Dendritic cell treated with granulocyte-macrophage colony-stimulating factor and Interleukin-4, amounts not matched to agents 40 ng/mL and 50 ng/mL, for 4 days (primary cell): ENCODE measurements around the gene COP1.
A peak's percentile ranks its signal among the peaks of the same experiment; 100 is the strongest.
"Not testable (repeated sequence)": the region's sequence is repeated elsewhere in the genome, so short reads cannot be mapped to it uniquely, and the experiment has no call there.

Experiments used
- H3K27ac Mint-ChIP-seq: one replicate; pipeline ENCODE4 v1.8.0; 2022; ENCODE audit warnings: mild to moderate bottlenecking, mixed read lengths
- H3K27me3 Mint-ChIP-seq: one replicate; pipeline ENCODE4 v1.8.0; 2022; ENCODE audit warnings: mild to moderate bottlenecking, mixed read lengths
- H3K36me3 Mint-ChIP-seq: one replicate; pipeline ENCODE4 v1.8.0; 2022; ENCODE audit warnings: low read depth, mixed read lengths
- H3K4me1 Mint-ChIP-seq: one replicate; pipeline ENCODE4 v1.8.0; 2022; ENCODE audit warnings: low read depth, mixed read lengths
- H3K4me3 Mint-ChIP-seq: one replicate; pipeline ENCODE4 v1.8.0; 2022; ENCODE audit warnings: mild to moderate bottlenecking, moderate library complexity, mixed read lengths
- H3K9me3 Mint-ChIP-seq: one replicate; pipeline ENCODE4 v1.8.0; 2022; ENCODE audit warnings: mixed read lengths
- intact Hi-C: fragments of 100-400 bp; cut with micrococcal nuclease; formaldehyde crosslinking; loops from one replicate; pipeline ENCODE4 v1.15.0; 2022

COP1 gene

DNA sequence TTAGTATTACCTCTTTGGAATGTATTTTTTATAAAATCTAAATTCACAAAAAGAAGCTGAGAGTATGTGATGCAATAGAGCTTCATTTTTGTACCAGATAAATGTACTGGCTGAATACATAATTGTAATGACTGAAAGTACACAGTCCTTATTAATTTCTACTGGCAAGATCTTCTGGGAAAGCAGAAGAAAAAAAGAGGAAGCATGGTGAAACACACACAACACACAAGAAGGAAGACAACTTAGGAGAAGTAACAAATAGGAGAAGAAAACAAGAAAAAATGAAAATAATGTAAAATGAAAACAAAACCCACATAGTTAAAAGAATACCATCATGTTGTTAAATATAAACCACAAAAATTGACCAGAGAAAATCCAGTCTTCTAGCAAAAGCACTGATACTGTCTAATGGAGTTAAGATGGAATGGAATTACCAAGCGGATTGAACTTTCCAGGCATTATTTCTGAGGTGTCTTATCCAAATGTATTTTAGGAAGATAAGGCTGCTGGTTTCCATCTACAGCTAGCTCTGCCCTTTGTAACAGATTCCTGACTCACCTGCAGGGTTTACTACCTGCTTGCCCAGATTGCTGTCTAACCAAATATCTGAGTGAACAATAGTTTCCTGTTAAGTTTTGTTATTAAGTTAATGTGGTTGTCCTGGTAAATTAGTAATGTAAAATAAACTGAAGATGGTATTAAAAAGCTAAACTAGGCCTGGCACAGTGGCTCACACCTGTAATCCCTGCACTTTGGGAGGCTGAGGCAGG is 4.5 kb upstream of the COP1 start:
- intact Hi-C loops: no loop called here
- H3K4me1 Mint-ChIP-seq: peaks cover 29% of the 10 kb centered on the region
- peak overlapping the region; percentile 77 for H3K27ac Mint-ChIP-seq
- peaks cover 10% of the 10 kb centered on the region for H3K36me3 Mint-ChIP-seq
- peaks cover 1% of the 10 kb centered on the region for H3K27me3 Mint-ChIP-seq
- H3K9me3 Mint-ChIP-seq: no peaks in the 10 kb centered on the region
- peak overlapping the region; percentile 30 for H3K4me3 Mint-ChIP-seq

DNA sequence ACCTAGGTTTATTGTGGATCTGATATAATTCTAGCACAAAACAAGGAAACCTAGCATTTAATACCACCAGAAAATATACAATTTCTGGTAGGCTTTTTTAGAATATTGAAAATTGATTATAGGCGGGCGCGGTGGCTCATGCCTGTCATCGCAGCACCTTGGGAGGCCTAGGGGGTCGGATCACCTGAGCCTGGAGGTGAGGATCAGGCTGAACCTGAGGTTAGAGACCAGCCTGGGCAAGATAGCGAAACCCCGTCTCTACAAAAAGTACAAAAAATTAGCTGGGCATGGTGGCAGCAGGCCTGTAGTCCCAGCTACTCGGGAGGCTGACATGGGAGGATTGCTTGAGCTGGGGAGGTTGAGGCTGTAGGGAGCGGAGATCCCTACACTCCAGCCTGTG is 948 bp upstream of the COP1 start:
- H3K27ac Mint-ChIP-seq: peak overlapping the region; percentile 87
- no peaks in the 10 kb centered on the region for H3K27me3 Mint-ChIP-seq
- peak overlapping the region; percentile 98 for H3K4me3 Mint-ChIP-seq
- peaks cover 24% of the 10 kb centered on the region for H3K36me3 Mint-ChIP-seq
- no peaks in the 10 kb centered on the region for H3K9me3 Mint-ChIP-seq
- H3K4me1 Mint-ChIP-seq: peaks cover 61% of the 10 kb centered on the region
- intact Hi-C loops: loop anchor here (10.0 kb wide), 1 partner anchor 1183 kb away; the partner anchor contains the start of gene MRPS14

DNA sequence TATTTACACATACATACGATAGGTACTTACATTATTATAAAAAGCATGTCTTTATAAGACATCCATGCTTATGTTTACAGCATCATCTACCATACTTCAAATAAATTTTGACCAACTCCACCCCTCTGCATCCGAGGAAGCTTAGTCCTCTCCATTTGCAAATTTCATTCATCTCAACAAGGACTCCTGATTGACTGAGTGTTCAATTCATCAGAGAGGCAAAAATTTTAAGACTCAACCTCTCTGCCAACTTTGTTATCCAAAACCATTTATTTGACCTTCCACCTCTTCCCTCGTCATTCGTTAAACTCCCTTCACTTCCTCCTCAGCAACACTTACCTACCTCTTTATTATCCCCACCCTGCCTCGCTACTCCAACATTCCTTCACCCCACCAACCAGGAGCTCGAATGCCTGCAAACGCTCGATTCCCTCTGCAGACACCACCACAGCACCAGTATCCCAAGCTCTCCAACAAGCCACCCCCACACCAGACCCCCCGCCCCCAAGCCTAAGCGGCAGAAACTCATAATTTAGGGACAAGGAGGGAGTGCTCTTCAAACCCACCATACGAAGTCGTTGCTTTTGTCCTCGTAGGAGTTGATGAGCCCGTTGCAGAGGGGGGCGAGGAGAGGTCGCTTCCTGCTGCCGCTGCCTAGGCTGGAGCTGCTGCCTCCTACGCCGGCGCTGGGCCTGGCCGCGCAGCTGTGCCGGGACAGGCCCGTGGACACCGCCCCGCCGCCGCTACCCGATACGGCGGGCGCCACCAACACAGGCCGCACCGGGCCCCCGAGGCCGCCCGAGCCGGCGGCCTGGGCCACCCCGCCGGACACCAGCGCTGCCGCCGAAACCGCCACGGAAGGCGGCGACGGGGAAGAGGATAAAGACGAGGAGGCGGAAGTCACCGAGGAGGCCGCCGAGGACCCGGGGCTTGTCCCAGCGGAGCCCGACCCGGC is 803 bp downstream of the COP1 start:
- Mint-ChIP-seq H3K36me3 (peaks cover 24% of the 10 kb centered on the region), H3K4me3 (peak overlapping the region; percentile 98), H3K27ac (peak overlapping the region; percentile 87), H3K9me3 (no peaks in the 10 kb centered on the region), H3K4me1 (peaks cover 59% of the 10 kb centered on the region), H3K27me3 (no peaks in the 10 kb centered on the region)
- intact Hi-C loops: loop anchor here (10.0 kb wide), 1 partner anchor 1181 kb away; the partner anchor contains the start of gene MRPS14

DNA sequence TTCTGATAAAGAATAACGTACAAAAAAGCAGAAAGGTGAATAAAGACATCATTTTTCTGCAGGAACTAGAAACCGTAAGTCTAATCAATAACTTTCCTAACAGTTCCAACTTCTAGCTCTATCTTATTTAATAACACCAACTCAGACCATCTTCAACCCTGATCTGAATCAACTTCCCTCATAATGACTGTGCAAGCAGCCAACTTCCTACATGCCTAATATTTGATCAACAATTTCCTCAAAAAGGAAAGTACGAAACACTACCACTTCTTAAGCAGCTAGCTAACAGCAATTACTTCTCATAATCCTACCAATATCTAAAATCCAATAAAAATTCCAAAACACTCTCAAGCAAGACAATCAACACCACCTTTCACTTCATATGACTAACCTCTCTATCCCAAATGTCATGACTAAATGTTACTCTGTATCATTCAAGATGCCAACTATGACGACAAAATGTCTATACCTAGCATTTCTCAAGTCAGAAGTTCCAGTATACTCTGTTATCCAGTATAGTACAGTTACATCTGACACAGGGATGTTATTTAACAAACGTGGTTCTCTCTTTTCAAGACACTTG is 1.7 kb downstream of the COP1 start:
- intact Hi-C loops: loop anchor here (10.0 kb wide), 1 partner anchor 1181 kb away; the partner anchor contains the start of gene MRPS14
- H3K27ac Mint-ChIP-seq: peak overlapping the region; percentile 87
- no peaks in the 10 kb centered on the region for H3K9me3 Mint-ChIP-seq
- H3K4me1 Mint-ChIP-seq: peaks cover 56% of the 10 kb centered on the region
- H3K27me3 Mint-ChIP-seq: no peaks in the 10 kb centered on the region
- H3K4me3 Mint-ChIP-seq: peak overlapping the region; percentile 98
- peaks cover 24% of the 10 kb centered on the region for H3K36me3 Mint-ChIP-seq

DNA sequence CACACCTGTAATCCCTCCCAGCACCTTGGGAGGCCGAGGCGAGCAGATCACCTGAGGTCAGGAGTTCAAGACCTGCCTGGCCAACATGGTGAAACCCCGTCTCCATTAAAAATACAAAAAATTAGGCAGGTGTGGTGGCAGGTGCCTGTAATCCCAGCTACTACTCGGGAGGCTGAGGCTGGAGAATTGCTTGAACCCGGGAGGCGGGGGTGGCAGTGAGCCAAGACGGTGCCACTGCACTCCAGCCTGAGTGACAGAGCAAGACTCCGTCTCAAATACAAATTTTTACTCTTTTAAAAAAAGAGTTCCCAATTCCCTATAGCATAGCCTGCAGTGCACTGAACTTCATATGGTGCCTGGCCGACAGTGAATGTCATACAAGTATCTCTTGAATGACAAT is 2.4 kb downstream of the COP1 start:
- intact Hi-C loops: loop anchor here (10.0 kb wide), 1 partner anchor 1180 kb away; the partner anchor contains the start of gene MRPS14
- Mint-ChIP-seq H3K4me1 (peaks cover 55% of the 10 kb centered on the region), H3K27ac (peak overlapping the region; percentile 87), H3K4me3 (peak overlapping the region; percentile 98), H3K36me3 (peaks cover 24% of the 10 kb centered on the region)
- not testable (repeated sequence) for H3K27me3 Mint-ChIP-seq, H3K9me3 Mint-ChIP-seq

DNA sequence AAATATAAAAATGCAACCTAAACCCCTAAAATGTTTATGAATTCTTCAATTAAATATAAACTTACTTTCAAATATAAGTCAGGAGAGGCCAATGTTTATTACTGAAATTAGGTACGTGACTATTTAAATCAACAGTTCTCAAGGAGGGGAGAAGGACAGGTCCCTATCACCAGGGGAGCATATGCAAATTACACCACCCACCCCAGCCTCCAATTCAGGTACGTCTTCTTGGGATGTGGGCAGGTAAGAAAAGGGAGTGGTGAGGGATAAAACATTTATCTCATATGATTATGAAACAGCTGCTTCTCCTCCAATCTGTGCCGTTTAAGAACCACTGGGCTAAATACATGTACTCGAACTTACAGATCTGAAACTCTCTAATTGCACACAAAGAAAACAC is 3.4 kb downstream of the COP1 start:
- no peak overlapping the region for H3K4me3 Mint-ChIP-seq
- peaks cover 24% of the 10 kb centered on the region for H3K36me3 Mint-ChIP-seq
- no peaks in the 10 kb centered on the region for H3K27me3 Mint-ChIP-seq
- intact Hi-C loops: loop anchor here (10.0 kb wide), 1 partner anchor 1179 kb away; the partner anchor contains the start of gene MRPS14
- H3K9me3 Mint-ChIP-seq: no peaks in the 10 kb centered on the region
- peaks cover 59% of the 10 kb centered on the region for H3K4me1 Mint-ChIP-seq
- H3K27ac Mint-ChIP-seq: no peak overlapping the region

DNA sequence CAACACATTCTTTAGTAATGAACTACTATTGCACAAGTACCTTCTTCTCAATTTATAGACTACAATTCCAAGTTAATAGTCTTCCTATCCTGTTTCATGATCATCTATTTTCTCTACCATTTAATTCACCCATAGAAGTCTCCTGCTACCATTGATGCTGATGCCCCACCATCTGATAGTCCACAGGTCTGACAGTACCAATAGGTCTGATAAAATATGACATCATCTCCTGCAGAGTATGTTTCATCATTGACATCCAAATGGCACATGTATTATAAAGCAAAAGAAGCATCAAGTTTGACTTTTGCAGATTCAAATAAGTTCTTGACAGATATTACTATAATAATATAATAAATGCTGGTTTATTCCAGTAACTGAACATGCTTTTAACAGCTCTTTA is 5.5 kb downstream of the COP1 start:
- Mint-ChIP-seq H3K27me3 (no peaks in the 10 kb centered on the region), H3K4me1 (peaks cover 68% of the 10 kb centered on the region), H3K36me3 (peaks cover 23% of the 10 kb centered on the region), H3K4me3 (no peak overlapping the region), H3K9me3 (no peaks in the 10 kb centered on the region), H3K27ac (no peak overlapping the region)
- intact Hi-C loops: loop anchor here (10.0 kb wide), 1 partner anchor 1177 kb away; the partner anchor contains the start of gene MRPS14

DNA sequence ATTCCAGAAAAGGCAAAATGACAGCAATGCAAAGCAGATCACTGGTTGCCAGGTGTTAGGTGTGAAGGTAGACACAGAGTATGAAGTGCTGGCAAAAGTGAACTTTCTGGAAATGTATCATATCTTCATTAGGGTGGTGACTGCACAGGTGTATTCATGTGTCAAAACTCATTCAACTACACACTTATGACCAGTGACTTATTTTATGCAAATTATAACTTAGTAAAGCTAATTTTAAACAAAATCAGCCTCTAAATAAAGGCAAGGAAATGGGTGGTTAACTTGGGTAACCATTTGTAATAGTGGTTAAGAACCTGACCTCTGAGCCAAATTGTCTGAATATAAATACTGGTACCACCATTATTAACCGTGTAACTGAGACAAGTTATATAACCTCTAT is 7.4 kb downstream of the COP1 start:
- Mint-ChIP-seq H3K9me3 (no peaks in the 10 kb centered on the region), H3K4me1 (peaks cover 70% of the 10 kb centered on the region), H3K36me3 (peaks cover 11% of the 10 kb centered on the region), H3K4me3 (no peak overlapping the region), H3K27me3 (no peaks in the 10 kb centered on the region), H3K27ac (no peak overlapping the region)
- intact Hi-C loops: loop anchor here (10.0 kb wide), 1 partner anchor 1175 kb away; the partner anchor contains the start of gene MRPS14

DNA sequence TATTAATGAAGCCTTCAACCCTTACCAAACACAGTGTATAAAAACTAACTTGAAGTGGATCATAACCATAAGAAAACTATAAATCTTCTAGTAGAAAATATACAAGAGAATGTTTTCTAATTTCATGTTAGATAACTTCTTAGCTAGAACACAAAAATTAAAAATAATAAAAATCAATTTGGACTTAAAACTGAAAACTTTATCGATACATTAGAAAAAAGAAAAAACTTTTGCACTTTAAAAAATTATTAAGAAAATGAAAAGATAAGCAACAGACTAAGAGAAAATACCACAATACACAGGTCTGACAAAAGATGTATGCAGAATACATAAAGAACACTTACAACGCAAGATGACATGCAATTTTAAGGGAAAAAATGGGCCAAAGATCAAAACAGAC is 8.7 kb downstream of the COP1 start:
- intact Hi-C loops: no loop called here
- Mint-ChIP-seq H3K9me3 (no peaks in the 10 kb centered on the region), H3K27ac (no peak overlapping the region), H3K36me3 (peaks cover 11% of the 10 kb centered on the region), H3K4me1 (peaks cover 70% of the 10 kb centered on the region), H3K27me3 (no peaks in the 10 kb centered on the region), H3K4me3 (no peak overlapping the region)

DNA sequence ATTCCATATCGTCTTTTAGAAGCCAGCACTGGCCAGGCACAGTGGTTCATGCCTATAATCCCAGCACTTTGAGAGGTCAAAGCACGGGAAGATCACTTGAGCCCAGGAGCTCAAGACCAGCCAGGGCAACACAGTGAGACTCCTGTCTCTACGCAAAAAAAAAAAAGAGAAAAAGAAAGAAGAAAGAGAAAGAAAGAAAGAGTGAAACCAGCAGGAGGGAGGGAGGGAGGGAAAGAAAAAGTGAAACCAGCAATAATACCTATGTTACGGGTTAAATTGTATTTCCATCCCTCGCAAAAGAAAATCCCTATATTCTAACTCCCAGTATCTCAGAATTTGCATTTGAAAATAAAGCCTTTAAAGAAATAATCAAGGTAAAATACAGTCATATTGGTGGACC is 10.4 kb downstream of the COP1 start:
- Mint-ChIP-seq H3K4me1 (peaks cover 81% of the 10 kb centered on the region), H3K4me3 (peak overlapping the region; percentile 14), H3K36me3 (peaks cover 11% of the 10 kb centered on the region), H3K9me3 (no peaks in the 10 kb centered on the region), H3K27ac (peak overlapping the region; percentile 32), H3K27me3 (no peaks in the 10 kb centered on the region)
- intact Hi-C loops: no loop called here

DNA sequence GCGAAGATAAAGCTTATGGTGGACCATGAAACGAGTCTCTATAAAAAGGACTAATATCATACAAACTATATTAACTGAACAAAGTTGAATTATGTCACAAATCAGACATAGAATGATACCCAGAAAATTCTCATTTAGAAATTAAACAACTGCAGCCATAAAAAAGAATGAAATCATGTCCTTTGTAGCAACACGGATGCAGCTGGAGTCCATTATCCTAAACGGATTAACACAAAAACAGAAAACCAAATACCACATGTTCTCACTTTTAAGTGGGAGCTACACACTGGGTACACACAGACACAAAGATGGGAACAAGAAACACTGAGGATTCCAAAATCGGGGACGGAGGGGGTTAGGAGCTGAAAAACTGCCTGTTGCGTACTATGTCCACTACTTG is 11.5 kb downstream of the COP1 start:
- Mint-ChIP-seq H3K36me3 (peaks cover 11% of the 10 kb centered on the region), H3K9me3 (no peaks in the 10 kb centered on the region), H3K27ac (no peak overlapping the region), H3K4me1 (peaks cover 78% of the 10 kb centered on the region), H3K4me3 (no peak overlapping the region), H3K27me3 (no peaks in the 10 kb centered on the region)
- intact Hi-C loops: no loop called here

DNA sequence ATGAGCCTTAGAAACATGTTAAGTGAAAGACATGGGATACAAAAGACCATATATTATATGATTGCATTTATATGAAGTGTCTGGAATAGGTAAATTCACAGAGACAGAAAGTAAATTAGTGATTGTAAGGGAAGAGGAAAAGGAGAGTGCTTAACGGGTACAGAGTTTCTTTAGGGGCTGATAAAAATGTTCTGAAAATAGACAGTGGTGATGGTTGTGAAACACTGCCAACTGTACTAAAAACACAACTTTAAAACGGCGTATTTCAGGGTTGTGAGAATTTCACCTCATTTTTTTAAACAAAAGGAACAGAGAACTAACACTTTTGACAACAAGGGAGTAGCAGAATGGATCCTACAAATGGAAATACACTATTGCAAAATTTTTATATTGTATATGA is 13.4 kb downstream of the COP1 start:
- Mint-ChIP-seq H3K36me3 (peaks cover 11% of the 10 kb centered on the region), H3K9me3 (no peaks in the 10 kb centered on the region), H3K4me3 (no peak overlapping the region), H3K27ac (no peak overlapping the region), H3K4me1 (peaks cover 64% of the 10 kb centered on the region), H3K27me3 (no peaks in the 10 kb centered on the region)
- intact Hi-C loops: no loop called here

DNA sequence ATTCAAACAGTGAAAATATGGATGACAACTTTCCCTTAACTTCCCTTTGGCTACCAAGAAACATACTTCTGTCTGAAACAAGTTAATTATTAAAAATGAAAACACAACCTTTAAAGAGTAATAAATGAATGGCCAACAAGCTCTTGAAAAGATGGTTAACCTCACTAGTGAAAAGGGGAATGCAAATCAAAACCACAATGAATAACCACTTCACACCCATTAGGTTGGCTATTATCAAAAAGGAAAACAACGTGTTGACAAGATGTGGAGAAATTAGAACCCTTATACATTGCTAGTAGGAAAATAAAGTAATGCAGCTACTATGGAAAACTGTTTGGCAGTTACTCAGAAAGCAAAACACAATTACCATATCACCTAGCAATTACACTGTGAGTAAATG is 14.1 kb downstream of the COP1 start:
- Mint-ChIP-seq H3K4me3 (no peak overlapping the region), H3K4me1 (peaks cover 67% of the 10 kb centered on the region), H3K27ac (no peak overlapping the region), H3K27me3 (no peaks in the 10 kb centered on the region), H3K36me3 (peaks cover 11% of the 10 kb centered on the region), H3K9me3 (no peaks in the 10 kb centered on the region)
- intact Hi-C loops: no loop called here
